ENCODE results near the gene RAB3GAP2.

Gene RAB3GAP2

GRCh38 chr1:220317161-220317560, 44.9 kb upstream of the RAB3GAP2 start:
- Histone ChIP-seq H3K9me3 (ENCODE audit: control insufficient read depth, low read length) (no peaks in the 10 kb centered on the region), H3K4me2 (ENCODE audit: low read length, poor library complexity, severe bottlenecking) (no peak overlapping the region), H3K27me3 (ENCODE audit: control insufficient read depth in 1 of 2, insufficient read depth in 1 of 2, low read length in 2 of 2) (peaks cover 3 to 4% of the 10 kb centered on the region in 2 experiments), H2BK5ac (ENCODE audit: low read depth, low read length, poor library complexity, severe bottlenecking) (no peak overlapping the region), H3K4ac (ENCODE audit: low read depth in 1 of 2, low read length in 2 of 2) (no peak overlapping the region), H2BK15ac (ENCODE audit: low read depth, poor library complexity, severe bottlenecking) (no peak overlapping the region), H3K4me3 (ENCODE audit: insufficient read depth in 1 of 2, low read depth in 1 of 2, low read length in 2 of 2) (no peak overlapping the region), H3K4me1 (ENCODE audit: control insufficient read depth, insufficient read depth, low read depth, low read length) (no peaks in the 10 kb centered on the region), H2BK12ac (ENCODE audit: low read length in 2 of 2) (no peak overlapping the region), H3K23ac (ENCODE audit: low read length in 2 of 2) (no peak overlapping the region), H2AK5ac (ENCODE audit: low read length, severe bottlenecking) (no peak overlapping the region), H3K14ac (ENCODE audit: low read length in 2 of 2) (no peak overlapping the region), H4K91ac (ENCODE audit: low read length) (no peak overlapping the region), H3K18ac (ENCODE audit: low read depth in 1 of 2, low read length in 2 of 2) (no peak overlapping the region), H3K36me3 (ENCODE audit: control insufficient read depth in 1 of 2, insufficient read depth in 2 of 2, low read depth in 1 of 2, low read length in 2 of 2) (no peaks in the 10 kb centered on the region), H2BK120ac (ENCODE audit: low read depth, low read length) (no peak overlapping the region), H3K27ac (ENCODE audit: low read length, poor library complexity, severe bottlenecking) (no peak overlapping the region), H3K79me1 (replicated peaks; ENCODE audit: low read length, poor library complexity, severe bottlenecking) (no peaks in the 10 kb centered on the region), H2AFZ (ENCODE audit: low read depth, low read length) (no peak overlapping the region), H4K8ac (ENCODE audit: low read length) (no peak overlapping the region), H3K9ac (ENCODE audit: low read length) (no peak overlapping the region)
- 45% methylated on average over 4 of the region's 4 CpGs for WGBS
- no peak for DNase-seq

DNA sequence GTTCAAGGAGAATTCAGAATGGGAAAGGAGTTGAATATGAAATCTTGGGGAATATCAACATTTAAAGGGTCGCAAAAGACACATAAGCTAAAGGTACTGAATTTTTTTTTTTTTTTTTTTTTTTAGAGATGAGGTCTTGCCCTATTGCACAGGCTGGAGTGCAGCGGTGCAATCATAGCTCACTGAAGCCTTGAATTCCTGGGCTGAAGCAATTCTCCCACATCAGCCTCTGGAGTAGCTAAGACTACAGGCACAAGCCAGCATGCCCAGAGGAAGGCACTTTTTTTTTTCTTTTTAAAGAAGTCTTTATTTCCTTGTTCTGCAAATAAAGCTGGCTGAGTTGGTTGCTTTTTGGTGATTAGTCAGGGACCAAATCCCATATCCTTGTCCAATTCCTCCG, 44.1 kb upstream of the RAB3GAP2 start:
- no peak for DNase-seq
- no peak overlapping the region for H3K23ac ChIP-seq (ENCODE audit: low read length in 2 of 2)
- H3K79me1 ChIP-seq (replicated peaks; ENCODE audit: low read length, poor library complexity, severe bottlenecking): no peaks in the 10 kb centered on the region
- H3K4ac ChIP-seq (ENCODE audit: low read depth in 1 of 2, low read length in 2 of 2): no peak overlapping the region
- H3K27ac ChIP-seq (ENCODE audit: low read length, poor library complexity, severe bottlenecking): no peak overlapping the region
- no peaks in the 10 kb centered on the region for H3K9me3 ChIP-seq (ENCODE audit: control insufficient read depth, low read length)
- H2BK12ac ChIP-seq (ENCODE audit: low read length in 2 of 2): no peak overlapping the region
- H3K4me3 ChIP-seq (ENCODE audit: insufficient read depth in 1 of 2, low read depth in 1 of 2, low read length in 2 of 2): no peak overlapping the region
- H3K36me3 ChIP-seq (ENCODE audit: control insufficient read depth in 1 of 2, insufficient read depth in 2 of 2, low read depth in 1 of 2, low read length in 2 of 2): no peaks in the 10 kb centered on the region
- H3K14ac ChIP-seq (ENCODE audit: low read length in 2 of 2): no peak overlapping the region
- H3K4me1 ChIP-seq (ENCODE audit: control insufficient read depth, insufficient read depth, low read depth, low read length): no peaks in the 10 kb centered on the region
- no peak overlapping the region for H2BK5ac ChIP-seq (ENCODE audit: low read depth, low read length, poor library complexity, severe bottlenecking)
- H3K27me3 ChIP-seq (ENCODE audit: control insufficient read depth in 1 of 2, insufficient read depth in 1 of 2, low read length in 2 of 2): no peaks in the 10 kb centered on the region
- H3K18ac ChIP-seq (ENCODE audit: low read depth in 1 of 2, low read length in 2 of 2): no peak overlapping the region
- H2BK15ac ChIP-seq (ENCODE audit: low read depth, poor library complexity, severe bottlenecking): no peak overlapping the region
- no peak overlapping the region for H3K9ac ChIP-seq (ENCODE audit: low read length)
- no peak overlapping the region for H3K4me2 ChIP-seq (ENCODE audit: low read length, poor library complexity, severe bottlenecking)
- WGBS: 93% methylated on average over 3 of the region's 3 CpGs
- H4K91ac ChIP-seq (ENCODE audit: low read length): no peak overlapping the region
- H2BK120ac ChIP-seq (ENCODE audit: low read depth, low read length): no peak overlapping the region
- H2AK5ac ChIP-seq (ENCODE audit: low read length, severe bottlenecking): no peak overlapping the region
- H4K8ac ChIP-seq (ENCODE audit: low read length): no peak overlapping the region
- no peak overlapping the region for H2AFZ ChIP-seq (ENCODE audit: low read depth, low read length)

GRCh38 chr1:220315070-220315839, 43.0 kb upstream of the RAB3GAP2 start:
- Histone ChIP-seq H2BK5ac (ENCODE audit: low read depth, low read length, poor library complexity, severe bottlenecking) (no peak overlapping the region), H3K4ac (ENCODE audit: low read depth in 1 of 2, low read length in 2 of 2) (no peak overlapping the region), H3K36me3 (ENCODE audit: control insufficient read depth in 1 of 2, insufficient read depth in 2 of 2, low read depth in 1 of 2, low read length in 2 of 2) (no peaks in the 10 kb centered on the region), H3K27me3 (ENCODE audit: control insufficient read depth in 1 of 2, insufficient read depth in 1 of 2, low read length in 2 of 2) (no peaks in the 10 kb centered on the region), H3K27ac (ENCODE audit: low read length, poor library complexity, severe bottlenecking) (no peak overlapping the region), H3K79me1 (replicated peaks; ENCODE audit: low read length, poor library complexity, severe bottlenecking) (no peaks in the 10 kb centered on the region), H3K23ac (ENCODE audit: low read length in 2 of 2) (no peak overlapping the region), H3K4me1 (ENCODE audit: control insufficient read depth, insufficient read depth, low read depth, low read length) (no peaks in the 10 kb centered on the region), H2AK5ac (ENCODE audit: low read length, severe bottlenecking) (no peak overlapping the region), H2BK12ac (ENCODE audit: low read length in 2 of 2) (no peak overlapping the region), H3K18ac (ENCODE audit: low read depth in 1 of 2, low read length in 2 of 2) (no peak overlapping the region), H3K4me3 (ENCODE audit: insufficient read depth in 1 of 2, low read depth in 1 of 2, low read length in 2 of 2) (no peak overlapping the region), H3K14ac (ENCODE audit: low read length in 2 of 2) (no peak overlapping the region), H3K9me3 (ENCODE audit: control insufficient read depth, low read length) (no peaks in the 10 kb centered on the region), H3K9ac (ENCODE audit: low read length) (no peak overlapping the region), H3K4me2 (ENCODE audit: low read length, poor library complexity, severe bottlenecking) (no peak overlapping the region), H4K8ac (ENCODE audit: low read length) (no peak overlapping the region), H2BK15ac (ENCODE audit: low read depth, poor library complexity, severe bottlenecking) (no peak overlapping the region), H2BK120ac (ENCODE audit: low read depth, low read length) (no peak overlapping the region), H4K91ac (ENCODE audit: low read length) (no peak overlapping the region), H2AFZ (ENCODE audit: low read depth, low read length) (no peak overlapping the region)
- no peak for DNase-seq
- 80% methylated on average over 4 of the region's 4 CpGs for WGBS

DNA sequence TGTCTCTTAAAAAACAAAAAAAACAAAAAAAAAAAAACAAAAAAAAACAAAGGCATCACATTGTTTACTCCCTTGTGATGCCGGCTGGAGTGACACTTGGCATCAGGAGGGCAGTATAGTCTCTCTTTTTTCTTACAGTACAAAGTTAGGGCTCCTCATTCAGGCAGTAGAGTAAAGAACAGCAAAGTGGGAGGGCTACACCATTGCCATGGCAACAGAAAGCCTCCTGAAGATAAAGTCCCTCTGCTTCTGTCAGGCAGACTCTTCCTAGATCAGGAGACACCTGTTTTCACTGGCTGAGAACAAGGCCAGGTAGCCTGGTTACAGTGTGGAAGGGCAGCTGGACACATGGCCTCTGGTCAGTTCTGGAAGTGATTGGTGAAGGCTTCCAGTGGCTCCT, 41.3 kb upstream of the RAB3GAP2 start:
- H3K9me3 ChIP-seq (ENCODE audit: control insufficient read depth, low read length): no peaks in the 10 kb centered on the region
- H3K4me2 ChIP-seq (ENCODE audit: low read length, poor library complexity, severe bottlenecking): no peak overlapping the region
- no peak overlapping the region for H2BK5ac ChIP-seq (ENCODE audit: low read depth, low read length, poor library complexity, severe bottlenecking)
- H3K23ac ChIP-seq (ENCODE audit: low read length in 2 of 2): peak overlapping the region in 1 of 2 experiments; percentile 14
- H2BK12ac ChIP-seq (ENCODE audit: low read length in 2 of 2): no peak overlapping the region
- H3K27ac ChIP-seq (ENCODE audit: low read length, poor library complexity, severe bottlenecking): no peak overlapping the region
- H2BK120ac ChIP-seq (ENCODE audit: low read depth, low read length): no peak overlapping the region
- H3K27me3 ChIP-seq (ENCODE audit: control insufficient read depth in 1 of 2, insufficient read depth in 1 of 2, low read length in 2 of 2): no peaks in the 10 kb centered on the region
- H2AFZ ChIP-seq (ENCODE audit: low read depth, low read length): no peak overlapping the region
- WGBS: 64% methylated on average over 1 of the region's 1 CpG
- H2BK15ac ChIP-seq (ENCODE audit: low read depth, poor library complexity, severe bottlenecking): no peak overlapping the region
- no peak overlapping the region for H4K91ac ChIP-seq (ENCODE audit: low read length)
- no peak overlapping the region for H3K18ac ChIP-seq (ENCODE audit: low read depth in 1 of 2, low read length in 2 of 2)
- no peak overlapping the region for H3K9ac ChIP-seq (ENCODE audit: low read length)
- H3K4ac ChIP-seq (ENCODE audit: low read depth in 1 of 2, low read length in 2 of 2): no peak overlapping the region
- no peaks in the 10 kb centered on the region for H3K79me1 ChIP-seq (replicated peaks; ENCODE audit: low read length, poor library complexity, severe bottlenecking)
- H3K4me1 ChIP-seq (ENCODE audit: control insufficient read depth, insufficient read depth, low read depth, low read length): no peaks in the 10 kb centered on the region
- no peak overlapping the region for H3K14ac ChIP-seq (ENCODE audit: low read length in 2 of 2)
- H2AK5ac ChIP-seq (ENCODE audit: low read length, severe bottlenecking): no peak overlapping the region
- DNase-seq: no peak
- H4K8ac ChIP-seq (ENCODE audit: low read length): no peak overlapping the region
- H3K4me3 ChIP-seq (ENCODE audit: insufficient read depth in 1 of 2, low read depth in 1 of 2, low read length in 2 of 2): no peak overlapping the region
- H3K36me3 ChIP-seq (ENCODE audit: control insufficient read depth in 1 of 2, insufficient read depth in 2 of 2, low read depth in 1 of 2, low read length in 2 of 2): no peaks in the 10 kb centered on the region

Data from mesenchymal stem cell (in vitro differentiated cells and primary cell).